HL-60 (cell line): ENCODE data around the gene MRPL20.

Experiments used
- DNase-seq, 2 experiments: peaks; one replicate each; pipeline ENCODE4 v3.0.0-alpha.2; 2010 to 2020; ENCODE audit warnings: low read depth in 1 of 2, low spot score in 1 of 2
- H3K27ac ChIP-seq: fragments of 250-450 bp; sonication (Bioruptor Pico); replicated peaks from 2 replicates; pipeline ENCODE4 v1.5.1; 2020; ENCODE audit warnings: mild to moderate bottlenecking, moderate library complexity
- H3K27me3 ChIP-seq: fragments of 250-450 bp; sonication (Bioruptor Pico); 2 replicates; pipeline ENCODE4 v1.5.1; 2021; ENCODE audit warnings: mild to moderate bottlenecking, moderate library complexity; ENCODE audit not compliant: insufficient read depth, poor library complexity, severe bottlenecking
- H3K4me3 ChIP-seq: replicated peaks from 2 replicates; pipeline ENCODE4 v1.5.1; 2011; ENCODE audit warnings: mild to moderate bottlenecking, control low read depth, low read length; ENCODE audit not compliant: insufficient read depth
- CTCF ChIP-seq: IDR thresholded peaks from one replicate; pipeline ENCODE4 v1.5.1; 2011; ENCODE audit warnings: low read length, control low read depth, inconsistent platforms; ENCODE audit not compliant: insufficient read depth
- GABPA ChIP-seq: IDR thresholded peaks from 2 replicates; pipeline ENCODE4 v1.6.1; 2012; ENCODE audit warnings: low read depth
- POLR2AphosphoS5 ChIP-seq: IDR thresholded peaks from 2 replicates; pipeline ENCODE4 v1.6.1; 2012; ENCODE audit warnings: low read depth
- REST ChIP-seq: IDR thresholded peaks from 2 replicates; pipeline ENCODE4 v1.6.1; 2012; ENCODE audit warnings: low read depth; ENCODE audit not compliant: insufficient replicate concordance
- SPI1 ChIP-seq: IDR thresholded peaks from 2 replicates; pipeline ENCODE4 v1.6.1; 2012; ENCODE audit warnings: low read depth, mild to moderate bottlenecking, borderline replicate concordance

MRPL20 gene

GRCh38 chr1:1366699-1367066, 40.4 kb downstream of the MRPL20 start:
- H3K4me3 ChIP-seq, result no peak overlapping the region
- DNase-seq, result no peak
- TF ChIP-seq CTCF (no peak), SPI1 (no peak), GABPA (no peak), POLR2AphosphoS5 (no peak), REST (no peak)
- no peak overlapping the region for H3K27ac ChIP-seq
- H3K27me3 ChIP-seq, result no peaks in the 10 kb centered on the region

GRCh38 chr1:1365875-1366698, 41.0 kb downstream of the MRPL20 start:
- no peak for TF ChIP-seq GABPA
- no peak for TF ChIP-seq REST
- TF ChIP-seq POLR2AphosphoS5, result no peak
- H3K27ac ChIP-seq, result no peak overlapping the region
- no peak overlapping the region for H3K4me3 ChIP-seq
- H3K27me3 ChIP-seq, result no peaks in the 10 kb centered on the region
- DNase-seq, result no peak

GRCh38 chr1:1364266-1364665, 42.8 kb downstream of the MRPL20 start:
- TF ChIP-seq GABPA (no peak), CTCF (no peak), SPI1 (no peak), REST (no peak)
- Histone ChIP-seq H3K27ac (no peak overlapping the region), H3K27me3 (no peaks in the 10 kb centered on the region), H3K4me3 (no peak overlapping the region)
- DNase-seq, result no peak
